SU-DHL-6 (cell line): ENCODE results near the gene EPN1.

Experiments
- H2AFZ ChIP-seq: fragments of 200-600 bp; sonication (generic); 2 replicates; pipeline ENCODE4 v1.6.1; 2014; ENCODE audit warnings: low read depth, mild to moderate bottlenecking, moderate library complexity, mixed read lengths, antibody characterized with exemption, low read length; ENCODE audit not compliant: severe bottlenecking
- H3F3A ChIP-seq: fragments of 200-600 bp; shearing (Covaris generic); 2 replicates; pipeline ENCODE4 v1.6.0; 2016; ENCODE audit warnings: antibody characterized with exemption, mild to moderate bottlenecking; ENCODE audit not compliant: insufficient read depth
- H3K27ac ChIP-seq: fragments of 200-600 bp; sonication (generic); 2 replicates; pipeline ENCODE4 v1.5.1; 2016; ENCODE audit warnings: low read depth, mild to moderate bottlenecking, low read length, moderate library complexity, mixed read lengths
- H3K27me3 ChIP-seq: fragments of 200-600 bp; sonication (generic), shearing (Covaris generic); 2 replicates; pipeline ENCODE4 v1.6.0; 2014; ENCODE audit warnings: mild to moderate bottlenecking, low read length
- H3K36me3 ChIP-seq: fragments of 200-600 bp; sonication (generic); 2 replicates; pipeline ENCODE4 v1.6.1; 2014; ENCODE audit warnings: mild to moderate bottlenecking, low read length, mixed read lengths
- H3K4me2 ChIP-seq: fragments of 300-600, 200-600 bp; shearing (Covaris generic), sonication (generic); 2 replicates; pipeline ENCODE4 v1.6.0; 2014; ENCODE audit warnings: low read length, low read depth, mild to moderate bottlenecking; ENCODE audit not compliant: poor library complexity, severe bottlenecking
- H3K4me3 ChIP-seq: fragments of 200-600 bp; sonication (generic); 2 replicates; pipeline ENCODE4 v1.5.1; 2014; ENCODE audit warnings: antibody characterized with exemption, low read length, mild to moderate bottlenecking, mixed read lengths; ENCODE audit not compliant: insufficient read depth, poor library complexity, severe bottlenecking
- H3K79me2 ChIP-seq: fragments of 200-600 bp; sonication (generic); 2 replicates; pipeline ENCODE4 v1.6.1; 2014; ENCODE audit warnings: mild to moderate bottlenecking, low read length, moderate library complexity; ENCODE audit not compliant: insufficient read depth
- H3K9ac ChIP-seq: fragments of 200-600 bp; sonication (generic); 2 replicates; pipeline ENCODE4 v1.7.0; 2014; ENCODE audit warnings: mild to moderate bottlenecking, low read length
- H3K9me2 ChIP-seq: fragments of 200-600 bp; sonication (generic); replicated peaks from 2 replicates; pipeline ENCODE4 v1.6.1; 2014; ENCODE audit warnings: low read length; ENCODE audit not compliant: insufficient read depth
- H3K9me3 ChIP-seq: fragments of 200-600 bp; sonication (generic); 2 replicates; pipeline ENCODE4 v1.6.1; 2014; ENCODE audit warnings: low read length, mixed read lengths; ENCODE audit not compliant: insufficient read depth
- H4K20me1 ChIP-seq: fragments of 200-600 bp; sonication (generic); 2 replicates; pipeline ENCODE4 v1.6.1; 2014; ENCODE audit warnings: low read depth, mild to moderate bottlenecking, antibody characterized with exemption, low read length, moderate library complexity, mixed read lengths
- EZH2phosphoT487 ChIP-seq: fragments of 200-600 bp; sonication (generic), shearing (Covaris generic); conservative IDR thresholded peaks from 2 replicates; pipeline ENCODE4 v1.6.1; 2018; ENCODE audit warnings: mild to moderate bottlenecking, antibody characterized with exemption, low read length, moderate library complexity, mixed read lengths
- TF ChIP-seq, protein P1 (sequence below): fragments of 200-600 bp; sonication (generic); IDR thresholded peaks from one replicate; pipeline ENCODE4 v1.5.1; 2017; ENCODE audit warnings: antibody characterized with exemption, mild to moderate bottlenecking, low read length, moderate library complexity; ENCODE audit not compliant: insufficient read depth, poor library complexity, severe bottlenecking

The EPN1 gene

DNA sequence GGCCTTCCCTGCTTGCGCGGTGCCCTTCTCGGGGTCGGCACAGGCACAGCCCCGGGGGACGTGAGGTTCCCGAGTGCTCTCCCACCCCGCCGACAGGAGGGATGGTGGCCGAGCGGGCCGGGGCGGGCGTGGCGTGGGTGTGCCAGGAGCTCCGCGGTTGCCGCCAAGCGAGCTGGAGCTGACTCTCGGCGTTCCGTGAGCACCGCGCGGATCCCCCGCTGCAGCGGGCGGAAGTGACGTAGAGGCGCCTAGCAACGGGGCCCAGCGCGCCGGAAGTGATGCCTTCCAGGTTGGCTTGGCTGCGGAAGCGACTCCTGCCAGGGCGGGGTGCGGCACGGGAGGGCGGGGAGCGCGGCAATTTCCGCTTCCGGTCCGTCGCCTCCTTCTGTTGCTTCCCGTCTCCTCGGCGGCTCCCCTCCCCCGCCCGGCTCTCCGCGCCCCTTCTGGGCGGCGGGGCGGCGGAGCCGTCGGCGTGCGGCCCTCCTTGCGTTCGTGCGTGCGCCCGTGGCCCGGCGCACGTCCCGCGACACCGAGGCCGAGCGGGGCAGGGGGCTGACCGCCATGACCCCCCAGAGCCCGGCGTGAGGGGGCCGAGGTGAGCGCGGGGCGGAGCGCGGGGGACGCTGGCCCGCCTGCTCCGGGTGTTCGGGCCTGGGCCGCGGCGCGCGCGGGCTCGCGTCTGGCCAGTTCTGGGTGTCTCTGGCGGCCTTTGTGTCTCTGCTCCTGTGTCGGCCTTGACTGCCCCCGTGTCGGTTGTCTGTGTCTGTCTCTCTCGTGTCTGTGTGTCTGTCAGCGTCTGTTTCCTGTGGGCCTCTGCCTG, at the start of gene EPN1:
EPN1 (plus strand) TSS at position 386 of the 820 bp plus-strand sequence. CDS start 3,402 bp downstream, outside the sequence.
- Histone ChIP-seq H3K4me2 (peak within 1 kb of the TSS; percentile 90), H3F3A (peaks cover 54% of the 10 kb centered on the region), H3K27ac (peak within 1 kb of the TSS; percentile 90), H3K9ac (peak within 1 kb of the TSS; percentile 82), H3K4me3 (peak within 1 kb of the TSS; percentile 68), H4K20me1 (peaks cover 8% of the 10 kb centered on the region), H3K9me2 (no peaks in the 10 kb centered on the region), H3K9me3 (no peaks in the 10 kb centered on the region), H2AFZ (no peak within 1 kb of the TSS), H3K36me3 (peaks cover 12% of the 10 kb centered on the region; the same call in 1 of the 2 replicates), H3K79me2 (peaks cover 80% of the 10 kb centered on the region), H3K27me3 (no peaks in the 10 kb centered on the region)
- TF ChIP-seq, protein P1, sequence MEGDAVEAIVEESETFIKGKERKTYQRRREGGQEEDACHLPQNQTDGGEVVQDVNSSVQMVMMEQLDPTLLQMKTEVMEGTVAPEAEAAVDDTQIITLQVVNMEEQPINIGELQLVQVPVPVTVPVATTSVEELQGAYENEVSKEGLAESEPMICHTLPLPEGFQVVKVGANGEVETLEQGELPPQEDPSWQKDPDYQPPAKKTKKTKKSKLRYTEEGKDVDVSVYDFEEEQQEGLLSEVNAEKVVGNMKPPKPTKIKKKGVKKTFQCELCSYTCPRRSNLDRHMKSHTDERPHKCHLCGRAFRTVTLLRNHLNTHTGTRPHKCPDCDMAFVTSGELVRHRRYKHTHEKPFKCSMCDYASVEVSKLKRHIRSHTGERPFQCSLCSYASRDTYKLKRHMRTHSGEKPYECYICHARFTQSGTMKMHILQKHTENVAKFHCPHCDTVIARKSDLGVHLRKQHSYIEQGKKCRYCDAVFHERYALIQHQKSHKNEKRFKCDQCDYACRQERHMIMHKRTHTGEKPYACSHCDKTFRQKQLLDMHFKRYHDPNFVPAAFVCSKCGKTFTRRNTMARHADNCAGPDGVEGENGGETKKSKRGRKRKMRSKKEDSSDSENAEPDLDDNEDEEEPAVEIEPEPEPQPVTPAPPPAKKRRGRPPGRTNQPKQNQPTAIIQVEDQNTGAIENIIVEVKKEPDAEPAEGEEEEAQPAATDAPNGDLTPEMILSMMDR = no peak
- no peak for TF ChIP-seq EZH2phosphoT487

DNA sequence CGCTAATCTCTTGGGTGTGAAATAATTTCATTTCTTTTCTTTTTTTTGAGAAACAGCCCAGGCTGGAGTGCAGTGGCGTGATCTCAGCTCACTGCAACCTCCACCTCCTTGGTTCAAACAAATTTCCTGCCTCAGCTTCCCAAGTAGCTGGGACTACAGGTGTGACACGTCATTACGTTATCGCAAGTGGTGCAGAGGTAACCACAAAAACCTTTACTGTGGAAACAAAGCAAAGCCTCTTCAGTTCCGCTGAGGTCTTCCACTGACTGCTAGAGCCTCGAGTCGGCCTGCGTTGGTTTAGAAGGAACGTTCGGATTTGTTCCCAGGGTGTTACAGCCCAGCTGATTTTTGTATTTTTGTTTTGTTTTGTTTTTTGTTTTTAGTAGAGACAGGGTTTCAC, 48.7 kb upstream of the EPN1 start:
- H3K9me2 ChIP-seq = no peaks in the 10 kb centered on the region
- TF ChIP-seq, protein P1 = no peak
- no peak for TF ChIP-seq EZH2phosphoT487
- H3K27me3 ChIP-seq = no peaks in the 10 kb centered on the region
- no peak overlapping the region for H3K4me2 ChIP-seq
- H3K9ac ChIP-seq = no peak overlapping the region
- H2AFZ ChIP-seq = no peak overlapping the region
- no peak overlapping the region for H3K27ac ChIP-seq
- H4K20me1 ChIP-seq = no peaks in the 10 kb centered on the region
- peaks cover 14% of the 10 kb centered on the region for H3F3A ChIP-seq
- H3K4me3 ChIP-seq = no peak overlapping the region
- no peaks in the 10 kb centered on the region for H3K36me3 ChIP-seq
- H3K9me3 ChIP-seq = no peaks in the 10 kb centered on the region
- H3K79me2 ChIP-seq = no peaks in the 10 kb centered on the region

DNA sequence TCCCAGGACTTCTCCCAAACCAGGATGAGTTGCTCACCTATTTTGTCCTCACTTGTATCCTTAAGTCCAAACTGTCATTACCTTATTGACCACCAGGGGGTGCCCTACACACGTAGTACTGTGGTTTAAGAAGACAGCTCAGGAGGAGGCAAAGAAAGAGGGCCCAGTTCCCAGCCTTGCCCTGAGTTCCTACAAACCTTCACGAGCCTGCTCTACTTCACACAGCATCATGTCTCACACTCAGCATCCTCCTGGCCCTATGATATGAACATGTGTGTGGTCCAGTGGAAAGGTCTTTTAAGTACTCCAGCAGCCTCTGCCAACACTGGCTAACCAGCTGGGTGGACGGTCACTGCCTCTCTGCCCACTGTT, 42.6 kb upstream of the EPN1 start:
- no peaks in the 10 kb centered on the region for H3K9me2 ChIP-seq
- H3K27ac ChIP-seq = no peak overlapping the region
- H3K9me3 ChIP-seq = no peaks in the 10 kb centered on the region
- no peak overlapping the region for H3K4me2 ChIP-seq
- no peaks in the 10 kb centered on the region for H3K36me3 ChIP-seq
- peak overlapping the region; percentile 68 for H2AFZ ChIP-seq
- TF ChIP-seq EZH2phosphoT487 = no peak
- TF ChIP-seq, protein P1 = peak; percentile 61
- H3K4me3 ChIP-seq = no peak overlapping the region
- H3K27me3 ChIP-seq = no peaks in the 10 kb centered on the region
- no peaks in the 10 kb centered on the region for H4K20me1 ChIP-seq
- peaks cover 21% of the 10 kb centered on the region for H3K79me2 ChIP-seq
- H3F3A ChIP-seq = peaks cover 4% of the 10 kb centered on the region; the same call in 1 of the 2 replicates
- H3K9ac ChIP-seq = no peak overlapping the region
